HG03460 (cell line): ENCODE results near the gene ARMC12.

Experiments
- ATAC-seq: cut with Tn5 transposase; IDR thresholded peaks from one replicate; pipeline ENCODE4 v1.9.1; 2021; ENCODE audit not compliant: unreplicated experiment

ARMC12 gene

DNA sequence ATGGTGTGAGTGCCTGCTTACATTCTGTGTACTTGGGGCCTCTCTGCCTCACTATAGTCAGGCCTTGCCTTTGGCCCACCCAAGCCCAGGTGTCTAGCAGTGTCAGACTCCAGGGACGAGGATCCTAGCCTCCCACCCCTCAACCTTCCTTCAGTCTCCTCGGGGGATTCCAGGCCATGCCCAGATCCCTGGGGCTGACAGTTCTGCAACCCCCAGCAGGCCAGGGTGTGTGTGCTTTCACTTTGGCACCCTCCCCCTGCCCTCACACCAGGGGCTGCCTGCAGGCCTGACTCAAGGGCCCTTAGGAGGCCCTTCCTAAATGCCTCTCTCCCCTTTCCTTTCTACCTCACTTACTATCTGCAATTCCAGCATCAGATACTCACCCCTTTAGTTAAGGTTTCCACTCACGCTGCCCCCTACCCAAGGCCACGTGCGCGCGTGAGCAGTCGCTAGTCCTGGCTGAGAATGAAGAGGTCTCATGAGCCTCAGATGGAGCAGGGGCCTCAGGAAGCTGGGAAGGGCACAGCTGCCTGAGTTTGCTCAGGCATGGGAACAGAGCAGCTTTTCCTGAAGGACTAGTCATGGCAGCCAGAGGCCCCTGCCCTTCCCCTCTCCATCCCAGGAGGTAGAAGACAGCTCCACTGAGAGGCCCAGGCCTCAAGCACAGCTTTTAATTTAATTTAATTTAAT, 61.1 kb downstream of the ARMC12 start:
- ATAC-seq: no peak
